Smooth muscle cell (in vitro differentiated cells): Measurements from ENCODE around the gene KMT5B. TPM values are rescaled to one million over a fixed set of nuclear protein-coding genes. Genes with fewer than 3 reads are reported as not detected.

Experiments used
- DNase-seq: peaks from one replicate; lab custom pipeline; 2025; ENCODE audit not compliant: unreplicated experiment; lab: John Stamatoyannopoulos, UW
- H2AFZ ChIP-seq: fragments of 200-600 bp; sonication (generic); 2 replicates; pipeline ENCODE4 v1.6.0; 2016; ENCODE audit warnings: antibody characterized with exemption, low read depth, mild to moderate bottlenecking
- H3F3A ChIP-seq: fragments of 200-600 bp; sonication (generic); 2 replicates; pipeline ENCODE4 v1.6.0; 2017; ENCODE audit warnings: antibody characterized with exemption, low read depth
- H3K27ac ChIP-seq: fragments of 200-600 bp; sonication (generic); 2 replicates; pipeline ENCODE4 v1.5.1; 2016; ENCODE audit warnings: low read depth, mild to moderate bottlenecking
- H3K27me3 ChIP-seq: fragments of 200-600 bp; sonication (generic); 2 replicates; pipeline ENCODE4 v1.6.1; 2016; ENCODE audit warnings: low read depth, mild to moderate bottlenecking
- H3K36me3 ChIP-seq: fragments of 200-600 bp; sonication (generic); 2 replicates; pipeline ENCODE4 v1.5.1; 2016; ENCODE audit warnings: low read depth
- H3K4me1 ChIP-seq: fragments of 200-600 bp; sonication (generic); 2 replicates; pipeline ENCODE4 v1.5.1; 2016; ENCODE audit warnings: low read depth
- H3K4me2 ChIP-seq: fragments of 200-600 bp; sonication (generic); 2 replicates; pipeline ENCODE4 v1.6.0; 2016; ENCODE audit warnings: mild to moderate bottlenecking
- H3K4me3 ChIP-seq: fragments of 200-600 bp; sonication (generic); 2 replicates; pipeline ENCODE4 v1.5.1; 2016; ENCODE audit warnings: mild to moderate bottlenecking
- H3K79me2 ChIP-seq: fragments of 200-600 bp; sonication (generic); 2 replicates; pipeline ENCODE4 v1.6.0; 2016; ENCODE audit warnings: low read depth, mild to moderate bottlenecking
- H3K9ac ChIP-seq: fragments of 200-600 bp; sonication (generic); 2 replicates; pipeline ENCODE4 v1.6.0; 2016; ENCODE audit warnings: low read depth
- H3K9me3 ChIP-seq: fragments of 200-600 bp; sonication (generic); replicated peaks from 2 replicates; pipeline ENCODE4 v1.5.1; 2016; ENCODE audit warnings: low read depth
- H4K20me1 ChIP-seq: fragments of 200-600 bp; sonication (generic); 2 replicates; pipeline ENCODE4 v1.6.0; 2016; ENCODE audit warnings: low read depth
- CTCF ChIP-seq: fragments of 200-600 bp; sonication (generic); IDR thresholded peaks from 2 replicates; pipeline ENCODE4 v1.5.1; 2017; ENCODE audit warnings: borderline replicate concordance, mild to moderate bottlenecking, antibody characterized with exemption; ENCODE audit not compliant: insufficient read depth, poor library complexity, severe bottlenecking
- WGBS: methylation state at CpG from one replicate; pipeline ENCODE4 v1.1.7; 2016; ENCODE audit warnings: low lambda C conversion rate; 5-methylcytosine and 5-hydroxymethylcytosine counted together
- polyA plus RNA-seq: library from polyadenylated mRNA; unstranded; fragments of >200 nt; fragmentation: Nextera tagmentation; extraction: Ambion mirVana; gene quantifications from 2 replicates; pipeline ENCODE4 v1.2.1, GENCODE V29; 2016
- total RNA-seq: library from RNA; depleted of rRNA; stranded (reverse); fragments of >200 nt; gene quantifications from 2 replicates; pipeline ENCODE4 v1.2.3, GENCODE V29; 2014

Gene KMT5B
- total and polyA plus RNA-seq, 2 experiments from 2014 or later = 32.1 to 35.0 TPM

DNA sequence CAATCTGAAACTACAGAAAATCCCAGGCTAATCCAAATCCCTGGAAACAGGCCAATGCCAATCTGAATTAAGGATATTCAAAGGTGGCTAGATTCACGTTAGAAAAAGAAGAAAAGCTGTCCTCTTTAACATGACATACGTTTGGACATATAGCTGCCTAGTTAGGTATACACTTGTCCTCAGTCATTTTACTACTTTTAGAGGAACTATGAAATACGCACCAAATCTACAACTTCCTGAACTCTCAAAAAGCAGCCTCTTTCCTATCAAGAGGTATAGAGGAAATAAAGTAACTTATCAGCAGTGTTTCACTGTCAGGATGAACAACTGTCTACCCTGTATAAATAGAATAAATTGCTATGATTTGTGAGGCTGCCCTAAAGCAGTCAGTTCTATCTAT lies 24.0 kb downstream of the KMT5B start:
- H3F3A ChIP-seq = peaks cover 9% of the 10 kb centered on the region
- H3K9ac ChIP-seq = no peak overlapping the region
- H3K4me1 ChIP-seq = no peaks in the 10 kb centered on the region
- H3K4me3 ChIP-seq = no peak overlapping the region
- peaks cover 78% of the 10 kb centered on the region for H3K79me2 ChIP-seq
- no peaks in the 10 kb centered on the region for H3K36me3 ChIP-seq
- no peak overlapping the region for H3K4me2 ChIP-seq
- whole genome bisulfite sequencing = 96% methylated on average over 3 of the region's 3 CpGs
- no peaks in the 10 kb centered on the region for H3K27me3 ChIP-seq
- H3K9me3 ChIP-seq = no peaks in the 10 kb centered on the region
- H2AFZ ChIP-seq = no peak overlapping the region
- H4K20me1 ChIP-seq = peaks cover 92% of the 10 kb centered on the region
- no peak overlapping the region for H3K27ac ChIP-seq
- no peak for DNase-seq
- no peak for TF ChIP-seq CTCF

DNA sequence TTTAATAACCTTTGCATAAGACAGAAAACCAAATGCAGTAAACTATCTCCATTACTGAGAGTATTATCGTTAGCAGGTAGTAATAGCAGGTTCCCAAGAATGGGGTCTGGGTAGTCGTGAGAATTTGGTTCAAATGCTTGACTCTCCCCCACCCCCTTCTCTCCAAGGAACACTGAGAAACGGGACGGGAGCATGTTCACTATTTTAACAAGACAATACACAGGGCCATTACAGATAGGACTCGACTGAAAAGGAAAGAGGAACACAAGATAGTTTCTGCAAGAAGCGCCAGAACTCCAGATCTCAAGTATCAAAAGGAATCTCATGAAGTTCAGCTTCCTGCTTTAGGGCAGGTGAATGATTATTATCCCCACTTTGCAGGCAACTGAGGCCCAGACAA lies 27.0 kb downstream of the KMT5B start:
- no peak for DNase-seq
- no peak overlapping the region for H3K4me3 ChIP-seq
- H3K4me1 ChIP-seq = no peaks in the 10 kb centered on the region
- no peaks in the 10 kb centered on the region for H3K27me3 ChIP-seq
- peaks cover 3% of the 10 kb centered on the region for H3F3A ChIP-seq
- H4K20me1 ChIP-seq = peaks cover 73% of the 10 kb centered on the region
- WGBS = 82% methylated on average over 6 of the region's 6 CpGs
- TF ChIP-seq CTCF = no peak
- no peak overlapping the region for H3K27ac ChIP-seq
- peaks cover 9% of the 10 kb centered on the region for H3K36me3 ChIP-seq
- no peak overlapping the region for H3K9ac ChIP-seq
- no peak overlapping the region for H3K4me2 ChIP-seq
- no peaks in the 10 kb centered on the region for H3K9me3 ChIP-seq
- no peak overlapping the region for H2AFZ ChIP-seq
- H3K79me2 ChIP-seq = peaks cover 52% of the 10 kb centered on the region

DNA sequence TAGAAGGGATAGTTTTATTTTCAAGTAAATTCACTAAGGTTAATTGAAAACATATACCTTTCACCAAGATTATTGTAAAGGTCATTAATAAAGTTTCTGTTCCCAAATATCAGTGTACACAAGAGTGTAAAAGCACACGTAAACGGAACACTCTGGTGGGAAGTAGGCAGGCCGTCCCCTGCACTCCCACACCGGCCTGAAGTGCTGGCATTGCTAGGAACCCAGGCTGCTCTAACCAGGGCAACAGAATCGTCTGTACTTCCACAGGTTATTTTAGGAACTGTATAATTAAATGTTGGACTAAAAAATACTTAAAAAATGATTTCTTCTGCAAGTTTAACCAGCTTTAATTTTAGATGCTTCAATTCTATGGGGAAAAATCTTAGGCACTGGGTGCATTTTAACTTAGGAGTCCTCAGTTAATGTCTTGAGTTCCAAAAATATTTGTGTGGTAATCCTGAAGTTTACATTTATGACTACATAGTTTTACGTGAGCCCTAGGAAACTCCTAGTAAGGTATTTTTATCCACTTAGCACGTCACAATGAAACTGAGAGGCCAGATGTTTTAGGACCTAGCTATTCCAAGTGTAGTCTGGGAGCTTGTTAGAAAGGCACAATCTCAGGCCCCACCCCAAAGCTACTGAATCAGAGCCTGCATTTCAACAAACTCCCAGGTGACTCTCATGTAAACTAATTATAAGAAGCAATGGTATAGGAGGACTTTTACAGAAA lies 31.2 kb downstream of the KMT5B start:
- peaks cover 20% of the 10 kb centered on the region for H3K36me3 ChIP-seq
- WGBS = 83% methylated on average over 7 of the region's 7 CpGs
- no peak for DNase-seq

More for the DNA sequence above, 31.2 kb downstream of the KMT5B start:
- H3K4me3 ChIP-seq = no peak overlapping the region
- H3K4me1 ChIP-seq = no peaks in the 10 kb centered on the region
- H3K27me3 ChIP-seq = no peaks in the 10 kb centered on the region
- H3K27ac ChIP-seq = no peak overlapping the region
- H3K9ac ChIP-seq = no peak overlapping the region
- H4K20me1 ChIP-seq = peaks cover 46% of the 10 kb centered on the region
- H2AFZ ChIP-seq = no peak overlapping the region
- peaks cover 17% of the 10 kb centered on the region for H3K79me2 ChIP-seq
- H3K4me2 ChIP-seq = no peak overlapping the region
- H3K9me3 ChIP-seq = no peaks in the 10 kb centered on the region
- TF ChIP-seq CTCF = no peak
- no peaks in the 10 kb centered on the region for H3F3A ChIP-seq
